ENCODE results near the gene CLEC2D.
"Not testable (repeated sequence)": the region's sequence is repeated elsewhere in the genome, so short reads cannot be mapped to it uniquely, and the experiment has no call there.

Gene CLEC2D

DNA sequence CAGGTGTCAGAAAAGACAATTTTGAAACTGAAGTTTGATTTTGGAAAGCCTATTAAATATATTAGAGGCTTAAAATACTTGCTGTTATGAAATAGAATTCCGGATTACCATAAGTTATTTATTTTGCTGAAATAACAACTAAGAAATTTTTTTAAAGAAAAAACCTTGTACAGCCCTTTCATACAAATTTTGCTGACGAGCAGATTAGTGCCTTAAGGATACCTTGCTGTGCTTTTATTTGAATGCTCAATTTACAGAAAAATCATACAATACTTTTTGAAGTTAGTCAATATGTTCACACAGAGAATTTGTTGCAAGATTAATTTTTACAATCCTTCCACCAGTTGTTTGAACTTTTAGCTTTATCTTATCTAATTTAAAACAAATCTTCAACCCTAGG, 29.5 kb upstream of the CLEC2D start:
- DNase-seq (ENCODE audit: insufficient read length, low spot score) (no peak), FAIRE-seq (no peak)
- no peak for TF ChIP-seq TAF1 (IDR thresholded peaks at IDR 0.05; ENCODE audit: low read depth, low read length)
- no peak for TF ChIP-seq POLR2A (IDR thresholded peaks at IDR 0.05; ENCODE audit: low read depth, low read length)
- TF ChIP-seq SPI1 (IDR thresholded peaks at IDR 0.05; ENCODE audit: low read depth, low read length) = no peak
- TF ChIP-seq POU2F2 (IDR thresholded peaks at IDR 0.05; ENCODE audit: low read depth, low read length) = no peak
- TF ChIP-seq POLR2AphosphoS5 (IDR thresholded peaks at IDR 0.05; ENCODE audit: low read depth, low read length) = no peak
- TF ChIP-seq PAX5 (IDR thresholded peaks at IDR 0.05; ENCODE audit: insufficient read depth, low read length, severe bottlenecking) = no peak

DNA sequence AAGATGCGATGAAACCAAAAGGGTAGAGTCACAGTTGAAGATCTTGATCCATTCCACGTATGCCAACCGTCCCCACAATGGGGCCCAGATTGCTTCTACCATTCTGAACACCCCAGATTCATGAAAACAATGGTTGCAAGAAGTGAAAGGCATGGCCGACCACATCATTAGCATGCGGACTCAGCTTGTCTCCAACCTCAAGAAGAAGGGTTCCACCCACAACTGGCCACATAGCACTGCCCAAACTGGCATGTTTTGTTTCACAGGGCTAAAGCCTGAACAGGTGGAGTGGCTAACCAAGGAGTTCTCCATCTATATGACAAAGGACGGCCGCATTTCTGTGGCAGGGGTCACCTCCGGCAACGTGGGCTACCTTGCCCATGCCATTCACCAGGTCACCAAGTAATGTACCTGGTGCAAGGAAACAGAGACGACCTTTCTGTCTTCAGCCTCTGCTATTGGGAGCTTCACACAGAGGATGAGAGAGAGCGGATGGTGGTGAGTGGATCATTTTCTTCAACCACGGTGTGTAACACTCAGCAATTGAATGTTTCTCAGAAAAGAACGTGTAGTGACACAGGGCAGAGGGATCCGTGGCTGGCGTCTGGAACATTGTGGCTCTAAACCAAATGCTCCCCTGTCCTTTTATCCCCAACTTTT, 26.8 kb upstream of the CLEC2D start:
- TF ChIP-seq POU2F2 (IDR thresholded peaks at IDR 0.05; ENCODE audit: low read depth, low read length) (no peak), TAF1 (IDR thresholded peaks at IDR 0.05; ENCODE audit: low read depth, low read length) (no peak)
- DNase-seq (ENCODE audit: insufficient read length, low spot score) (no peak), FAIRE-seq (no peak)

DNA sequence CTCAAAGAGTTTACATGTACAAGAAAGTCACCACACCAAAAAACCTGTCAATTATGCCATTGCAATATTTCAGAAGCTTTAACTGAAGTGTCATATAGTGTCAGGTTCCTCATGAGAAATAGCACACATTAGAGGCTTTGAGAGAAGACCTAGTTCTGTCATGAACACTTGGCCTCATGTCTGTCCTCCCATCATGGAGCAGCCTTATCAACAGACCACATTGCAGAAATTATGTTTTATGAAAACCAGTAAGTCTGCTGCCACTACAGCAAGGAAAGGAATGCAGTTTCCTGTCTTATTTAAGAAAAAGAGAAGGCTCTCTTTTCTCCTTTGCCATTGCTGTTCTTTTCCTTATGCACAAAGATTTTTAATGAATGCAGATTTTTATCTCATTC, 26.2 kb upstream of the CLEC2D start:
- TF ChIP-seq POU2F2 (IDR thresholded peaks at IDR 0.05; ENCODE audit: low read depth, low read length) = no peak
- no peak for TF ChIP-seq TAF1 (IDR thresholded peaks at IDR 0.05; ENCODE audit: low read depth, low read length)
- TF ChIP-seq SPI1 (IDR thresholded peaks at IDR 0.05; ENCODE audit: low read depth, low read length) = no peak
- no peak for TF ChIP-seq PAX5 (IDR thresholded peaks at IDR 0.05; ENCODE audit: insufficient read depth, low read length, severe bottlenecking)
- TF ChIP-seq POLR2AphosphoS5 (IDR thresholded peaks at IDR 0.05; ENCODE audit: low read depth, low read length) = no peak
- no peak for TF ChIP-seq POLR2A (IDR thresholded peaks at IDR 0.05; ENCODE audit: low read depth, low read length)
- DNase-seq (ENCODE audit: insufficient read length, low spot score) (no peak), FAIRE-seq (no peak)

DNA sequence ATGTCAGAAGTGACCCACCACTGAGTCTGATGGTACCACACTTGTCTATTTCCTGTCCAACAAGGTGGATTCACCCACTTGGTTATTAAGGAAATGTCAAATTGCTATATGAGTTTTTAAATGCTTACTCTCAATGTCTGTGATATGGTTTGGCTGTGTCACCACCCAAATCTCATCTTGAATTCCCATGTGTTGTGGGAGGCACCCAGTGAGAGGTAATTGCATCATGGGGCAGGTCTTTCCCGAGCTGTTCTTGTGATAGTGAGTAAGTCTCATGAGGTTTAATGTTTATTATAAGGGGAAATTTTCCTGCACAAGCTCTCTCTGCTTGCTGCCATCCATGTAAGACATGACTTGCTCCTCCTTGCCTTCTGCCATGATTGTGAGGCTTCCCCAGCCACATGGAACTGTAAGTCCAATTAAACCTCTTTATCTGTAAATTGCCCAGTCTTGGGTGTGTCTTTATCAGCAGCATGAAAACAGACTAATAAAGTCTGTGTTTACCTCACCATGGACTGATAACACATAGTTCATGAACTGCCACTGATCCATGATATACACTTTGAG, 24.4 kb upstream of the CLEC2D start:
- not testable (repeated sequence) for FAIRE-seq; DNase-seq (ENCODE audit: insufficient read length, low spot score)

DNA sequence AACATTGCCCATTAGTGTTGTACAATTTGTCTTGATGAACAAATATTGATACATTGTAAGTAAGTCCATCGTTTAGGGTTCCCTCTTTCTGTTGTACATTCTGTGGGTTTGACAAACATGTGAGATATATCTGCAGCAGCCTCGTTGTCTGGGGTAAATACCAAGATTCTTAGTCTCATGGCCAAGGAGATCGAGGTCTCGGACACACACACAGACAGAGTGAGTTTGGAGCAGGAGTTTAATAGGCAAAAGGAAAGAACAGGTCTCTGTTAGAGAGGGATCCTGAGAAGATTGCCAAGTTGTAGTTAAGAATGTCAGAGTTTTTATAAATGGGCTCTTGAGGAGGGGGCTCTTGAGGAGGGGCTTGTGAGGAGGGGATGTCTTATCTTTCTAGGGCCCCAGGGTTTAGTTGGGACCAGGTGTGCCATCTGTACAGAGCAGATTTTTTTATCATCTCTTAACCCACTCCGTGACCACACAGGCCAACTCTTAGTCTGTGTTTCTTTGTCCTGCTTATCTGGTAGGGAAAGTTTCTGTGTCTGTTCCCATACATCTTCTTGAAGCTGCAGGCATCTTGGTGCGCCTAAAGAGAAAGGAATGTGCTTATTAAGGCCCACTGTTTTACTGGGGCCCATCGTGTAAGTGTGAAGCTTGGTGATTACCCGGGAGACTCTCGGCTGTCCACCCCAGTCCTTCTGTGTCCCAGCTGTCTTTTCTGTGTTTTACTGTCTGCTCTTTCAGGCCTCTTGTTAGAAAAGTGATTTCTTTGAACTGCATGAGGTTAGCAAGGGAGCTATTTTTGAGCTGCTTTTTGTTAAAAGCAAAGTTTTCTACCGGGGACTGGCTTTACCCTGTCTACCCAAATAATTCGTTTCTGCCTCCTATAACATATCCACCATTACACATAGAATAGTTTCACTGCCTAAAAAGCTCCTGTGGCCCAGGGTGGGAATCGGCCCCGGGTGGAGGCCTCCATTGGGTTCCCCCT, 22.4 kb upstream of the CLEC2D start:
- TF ChIP-seq POLR2AphosphoS5 (IDR thresholded peaks at IDR 0.05; ENCODE audit: low read depth, low read length) (0 out of 2 replicates have a peak, but pooled peaks have one; percentile 5), POLR2A (IDR thresholded peaks at IDR 0.05; ENCODE audit: low read depth, low read length) (no peak)
- peak; percentile 63 for FAIRE-seq
- no peak for DNase-seq (ENCODE audit: insufficient read length, low spot score)

DNA sequence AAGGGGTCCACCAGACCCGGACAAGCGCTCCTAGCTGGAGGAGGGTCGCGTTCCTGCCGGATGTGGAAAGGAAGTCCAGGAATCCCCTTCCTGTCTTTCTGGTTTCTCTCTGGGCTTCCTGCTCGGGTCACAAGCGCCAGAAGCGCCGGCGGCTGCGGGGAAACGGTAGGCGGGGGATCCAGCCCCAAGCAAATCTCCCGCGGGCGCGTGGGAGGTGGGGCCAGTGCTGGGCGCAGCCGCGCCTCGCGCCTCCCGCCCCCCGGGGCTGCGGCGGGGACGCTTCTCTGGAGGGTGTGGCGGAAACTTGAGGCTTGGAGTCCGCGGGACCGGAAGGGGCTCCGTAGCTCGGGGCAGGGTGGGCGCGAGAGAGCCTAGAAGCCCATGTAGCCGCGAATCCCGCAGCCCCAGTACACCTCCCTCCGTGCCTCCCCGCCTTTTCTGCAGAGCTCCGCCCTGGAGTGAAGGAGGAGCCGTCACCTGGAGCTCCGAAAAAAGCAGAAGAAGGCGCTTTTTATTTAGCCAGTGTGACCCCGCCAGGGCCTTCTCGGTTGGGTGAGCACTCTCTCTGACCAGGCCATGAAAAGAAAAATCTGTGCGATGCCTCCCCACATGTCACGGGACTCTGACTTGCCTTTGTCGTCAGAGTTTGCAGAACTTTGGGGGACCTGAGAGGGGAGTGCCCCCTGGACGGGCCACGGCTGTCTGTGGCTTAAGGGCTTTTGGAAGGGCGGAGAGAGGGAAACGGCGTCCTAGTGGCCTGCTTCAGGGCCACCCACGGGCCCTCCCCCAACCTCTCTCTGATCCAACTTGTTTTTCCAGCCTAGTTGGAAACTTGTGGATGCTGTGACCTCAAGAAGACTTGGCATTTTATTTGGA, 21.4 kb upstream of the CLEC2D start:
- DNase-seq (ENCODE audit: insufficient read length, low spot score) (peak; percentile 57), FAIRE-seq (peak; percentile 96)
- TF ChIP-seq TAF1 (IDR thresholded peaks at IDR 0.05; ENCODE audit: low read depth, low read length) (peak; percentile 67; the same call in 1 of the 2 replicates), POLR2A (IDR thresholded peaks at IDR 0.05; ENCODE audit: low read depth, low read length) (no peak), SPI1 (IDR thresholded peaks at IDR 0.05; ENCODE audit: low read depth, low read length) (peak; percentile 56), POLR2AphosphoS5 (IDR thresholded peaks at IDR 0.05; ENCODE audit: low read depth, low read length) (peak; percentile 57; the same call in 1 of the 2 replicates), PAX5 (IDR thresholded peaks at IDR 0.05; ENCODE audit: insufficient read depth, low read length, severe bottlenecking) (peak; percentile 93), POU2F2 (IDR thresholded peaks at IDR 0.05; ENCODE audit: low read depth, low read length) (peak; percentile 39; the same call in 1 of the 2 replicates)

DNA sequence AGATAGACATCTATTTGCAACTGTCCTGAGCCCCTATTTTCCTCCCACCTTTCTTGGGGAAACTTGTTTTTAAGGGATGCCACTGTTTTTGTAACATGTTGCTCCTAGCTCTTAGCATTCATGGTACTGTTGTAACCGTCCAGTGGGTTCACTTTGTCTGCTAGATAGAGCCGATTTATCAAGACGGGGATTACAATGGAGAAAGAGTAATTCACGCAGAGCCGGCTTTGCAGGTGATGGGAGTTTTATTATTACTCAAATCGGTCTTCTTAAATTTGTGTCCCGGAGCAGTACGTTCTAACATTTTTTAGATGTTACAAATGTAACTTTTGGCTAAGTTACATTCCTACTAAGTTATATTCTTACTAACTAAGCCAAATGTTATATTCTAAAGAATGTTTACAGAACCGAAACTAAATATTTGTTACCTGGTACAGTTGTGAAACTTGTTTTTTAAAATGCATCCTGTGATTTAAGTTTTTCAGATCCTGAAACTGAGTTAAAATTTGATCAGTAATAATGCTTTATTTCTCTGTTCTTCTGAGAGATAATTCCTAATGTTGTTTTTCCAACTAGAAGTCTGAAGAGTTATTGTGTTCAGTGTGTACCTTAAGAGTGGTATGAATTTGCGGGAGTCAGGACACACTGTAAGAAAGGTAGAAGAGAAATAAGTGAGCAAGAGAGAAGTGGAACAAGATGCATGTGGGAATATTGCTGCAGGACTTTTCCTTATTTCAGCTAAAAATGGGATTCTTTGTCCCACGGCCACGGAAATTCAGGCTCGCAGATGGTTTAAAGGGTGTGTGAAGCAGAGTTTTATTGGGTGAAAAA, 20.6 kb upstream of the CLEC2D start:
- DNase-seq (ENCODE audit: insufficient read length, low spot score) = no peak
- FAIRE-seq = peak; percentile 31
- TF ChIP-seq TAF1 (IDR thresholded peaks at IDR 0.05; ENCODE audit: low read depth, low read length) = no peak
- peak; percentile 12; the same call in 1 of the 2 replicates for TF ChIP-seq POLR2AphosphoS5 (IDR thresholded peaks at IDR 0.05; ENCODE audit: low read depth, low read length)
- no peak for TF ChIP-seq SPI1 (IDR thresholded peaks at IDR 0.05; ENCODE audit: low read depth, low read length)

DNA sequence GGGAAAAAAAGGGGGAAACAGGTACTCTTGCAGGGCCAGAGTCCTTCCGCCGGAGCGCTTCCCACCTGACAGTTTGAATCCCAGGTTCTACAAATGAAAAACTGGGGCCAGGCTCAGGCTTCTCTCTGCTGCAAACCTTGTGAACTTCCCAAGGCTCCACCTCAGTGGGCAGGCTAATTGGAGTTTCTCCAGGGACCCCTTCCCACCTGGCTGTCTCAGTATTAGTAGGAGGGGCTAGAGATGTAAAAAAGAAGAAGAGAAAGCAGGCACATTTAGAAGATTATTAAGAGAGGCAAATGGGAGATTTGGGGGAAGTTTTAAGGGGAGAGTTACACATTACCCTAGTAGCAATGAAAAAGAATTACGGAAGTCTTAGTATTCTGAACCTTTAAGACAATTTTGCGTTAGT, 20.0 kb upstream of the CLEC2D start:
- DNase-seq (ENCODE audit: insufficient read length, low spot score) (no peak), FAIRE-seq (no peak)
- TF ChIP-seq TAF1 (IDR thresholded peaks at IDR 0.05; ENCODE audit: low read depth, low read length) (no peak), POLR2A (IDR thresholded peaks at IDR 0.05; ENCODE audit: low read depth, low read length) (no peak), POLR2AphosphoS5 (IDR thresholded peaks at IDR 0.05; ENCODE audit: low read depth, low read length) (no peak), PAX5 (IDR thresholded peaks at IDR 0.05; ENCODE audit: insufficient read depth, low read length, severe bottlenecking) (no peak), SPI1 (IDR thresholded peaks at IDR 0.05; ENCODE audit: low read depth, low read length) (peak; percentile 63)

DNA sequence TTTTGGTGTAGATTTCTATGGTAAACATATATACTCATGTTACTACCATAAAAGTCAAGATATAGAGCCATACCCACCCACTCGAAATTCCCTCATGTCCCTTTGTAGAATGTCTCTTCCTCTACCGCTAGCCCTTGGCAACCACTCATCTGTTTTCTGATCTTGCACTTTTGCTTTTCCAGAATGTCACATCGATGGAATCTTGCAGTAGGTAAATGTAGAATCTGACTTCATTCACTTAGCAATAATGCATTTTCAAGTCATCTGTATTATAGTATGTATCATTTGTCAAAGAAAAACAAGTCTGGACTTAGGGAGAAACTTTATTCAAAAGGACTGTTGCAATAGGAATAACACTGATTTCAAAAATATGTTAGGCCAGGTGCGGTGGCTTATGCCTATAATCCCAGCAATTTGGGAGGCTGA, 19.3 kb upstream of the CLEC2D start:
- FAIRE-seq = peak; percentile 33
- DNase-seq (ENCODE audit: insufficient read length, low spot score) = no peak
- TF ChIP-seq TAF1 (IDR thresholded peaks at IDR 0.05; ENCODE audit: low read depth, low read length) (no peak), POLR2AphosphoS5 (IDR thresholded peaks at IDR 0.05; ENCODE audit: low read depth, low read length) (peak; percentile 34; the same call in 1 of the 2 replicates)

All from GM12891 (cell line).